Left renal cortex interstitium (tissue), 4 donors: ENCODE results near the gene EFNB3. TPM values are rescaled to one million over a fixed set of nuclear protein-coding genes. Genes with fewer than 3 reads are reported as not detected.

Experiments used
- DNase-seq, 4 donors: peaks; one replicate each; pipeline ENCODE4 v3.0.0-alpha.2; 2013; ENCODE audit warnings: low read depth in 4 of 4, low spot score in 2 of 4, missing footprints in 1 of 4
- polyA plus RNA-seq, 4 donors: library from polyadenylated mRNA; unstranded; fragments of 120-200 nt; gene quantifications; one replicate each; pipeline ENCODE4 v1.2.1, GENCODE V29; 2013; ENCODE audit not compliant: insufficient read length in 4 of 4

EFNB3 gene, protein sequence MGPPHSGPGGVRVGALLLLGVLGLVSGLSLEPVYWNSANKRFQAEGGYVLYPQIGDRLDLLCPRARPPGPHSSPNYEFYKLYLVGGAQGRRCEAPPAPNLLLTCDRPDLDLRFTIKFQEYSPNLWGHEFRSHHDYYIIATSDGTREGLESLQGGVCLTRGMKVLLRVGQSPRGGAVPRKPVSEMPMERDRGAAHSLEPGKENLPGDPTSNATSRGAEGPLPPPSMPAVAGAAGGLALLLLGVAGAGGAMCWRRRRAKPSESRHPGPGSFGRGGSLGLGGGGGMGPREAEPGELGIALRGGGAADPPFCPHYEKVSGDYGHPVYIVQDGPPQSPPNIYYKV
- polyA plus RNA-seq = 10 to 100 TPM; 22.3 to 25.6 (median 23.7) TPM

DNA sequence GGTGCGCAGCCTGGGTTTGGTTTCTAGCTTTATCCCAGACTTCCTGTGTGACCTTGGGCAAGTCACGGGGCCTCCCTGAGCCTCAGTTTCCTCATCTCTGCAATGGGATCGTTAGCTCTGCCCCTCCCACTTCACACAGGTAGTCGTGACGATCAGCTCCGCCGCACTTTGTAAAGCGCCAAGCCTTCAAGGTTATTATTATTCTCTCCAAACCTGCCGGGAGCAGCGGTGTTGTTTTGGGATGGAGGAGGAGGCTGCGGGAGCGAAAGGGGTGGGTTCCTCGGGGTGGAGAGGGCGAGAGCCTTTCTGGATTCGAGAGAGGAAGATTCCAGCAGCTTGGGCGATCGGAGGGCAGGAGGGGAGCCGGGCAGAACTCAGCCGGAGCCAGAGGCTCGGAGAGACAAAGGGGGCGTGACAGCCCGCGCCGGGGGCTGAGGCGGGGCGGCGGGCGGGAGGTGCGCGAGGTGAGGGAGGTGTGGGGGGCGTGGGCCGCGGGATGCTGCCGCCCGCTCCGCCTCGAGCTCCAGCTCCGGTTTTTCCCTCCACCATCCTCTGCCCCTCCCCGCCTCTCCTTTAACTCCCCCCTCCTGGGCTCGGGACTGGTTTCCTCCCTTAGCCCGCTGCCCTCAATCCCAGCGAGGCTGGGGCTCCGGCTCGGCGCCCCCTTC, at the start of gene EFNB3:
Gene EFNB3, plus strand, starts transcription at position 602 of the 668 bp plus-strand sequence. CDS start 397 bp downstream, outside the sequence.
- peak in 1 of 4 donors; percentile 56 for DNase-seq

DNA sequence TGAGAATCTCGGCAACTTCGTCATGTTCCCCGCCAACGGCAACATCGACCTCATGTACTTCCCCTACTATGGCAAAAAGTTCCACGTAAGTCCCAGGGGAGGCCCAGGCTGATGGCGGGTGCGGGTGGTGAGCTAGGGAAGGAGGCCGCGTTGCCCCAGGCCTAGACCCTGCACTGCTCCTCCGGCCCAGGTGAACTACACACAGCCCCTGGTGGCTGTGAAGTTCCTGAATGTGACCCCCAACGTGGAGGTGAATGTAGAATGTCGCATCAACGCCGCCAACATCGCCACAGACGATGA, 49.5 kb upstream of the EFNB3 start:
- no peak for DNase-seq

DNA sequence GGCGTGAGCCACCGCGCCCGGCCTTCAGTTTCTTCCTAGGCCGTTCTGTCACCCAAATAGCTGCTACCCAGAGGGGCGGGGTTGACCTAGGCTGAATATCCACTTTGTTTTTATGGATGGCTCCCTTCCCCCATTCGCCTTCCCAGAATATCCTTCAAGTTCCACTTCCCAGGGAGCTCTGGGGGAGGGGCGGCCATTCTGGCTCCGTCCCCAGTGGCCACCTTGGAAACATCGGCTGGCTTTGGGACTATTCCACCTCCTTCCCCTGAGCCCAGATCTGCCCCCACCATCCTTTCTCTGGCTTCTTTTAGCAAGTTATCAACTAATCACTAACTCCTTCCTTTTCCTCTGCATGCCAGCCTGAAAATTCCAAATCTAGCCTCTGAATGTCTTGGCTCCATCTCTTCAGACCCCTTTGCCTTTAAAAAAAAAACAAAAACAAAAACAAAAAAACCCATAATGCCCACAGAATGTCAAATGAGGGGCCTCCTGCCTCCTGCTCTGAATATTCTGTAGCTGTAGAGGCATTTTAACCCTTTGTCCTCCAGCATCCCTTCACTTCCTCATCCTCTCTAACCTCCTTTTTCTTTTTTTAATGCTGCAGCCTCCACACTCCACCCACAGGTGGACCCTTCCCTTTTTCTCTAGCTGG, 47.9 kb upstream of the EFNB3 start:
- no peak for DNase-seq

DNA sequence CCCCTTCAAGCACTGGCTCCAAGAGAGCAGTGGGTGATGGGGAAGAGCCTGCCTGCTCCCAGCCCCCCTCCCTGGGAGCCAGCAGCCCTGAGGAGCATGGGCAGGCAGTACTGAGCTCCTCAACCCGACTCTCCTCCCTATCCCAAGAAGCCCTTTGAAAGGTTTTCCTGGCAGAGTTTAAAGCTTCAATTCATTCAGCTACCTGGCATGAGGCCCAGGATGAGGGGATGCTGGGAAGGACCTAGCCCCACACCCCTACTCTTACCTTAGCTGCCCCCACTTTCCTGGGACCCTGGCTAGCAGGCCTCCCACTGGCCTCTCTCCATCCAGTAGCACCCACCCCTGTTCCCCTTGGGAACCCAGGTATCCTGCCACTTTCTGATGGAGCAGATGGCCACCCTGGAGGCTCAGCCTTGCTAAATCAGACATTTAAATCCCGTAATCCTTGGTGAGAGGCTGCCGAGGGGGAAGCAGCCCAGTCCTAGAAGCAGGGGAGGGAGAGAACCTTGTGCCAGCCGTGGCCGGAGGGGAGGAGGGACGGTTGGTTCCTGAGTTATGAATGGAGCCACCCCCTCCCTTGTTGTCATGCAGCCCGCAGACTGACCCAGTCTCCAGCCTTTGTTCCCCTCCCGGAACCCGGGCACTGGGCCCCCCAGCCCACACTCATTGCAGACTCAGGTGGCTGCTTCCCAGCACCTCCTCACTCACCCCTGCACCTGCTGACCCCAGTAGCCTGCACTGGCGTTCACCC, 37.2 kb upstream of the EFNB3 start:
- no peak for DNase-seq

DNA sequence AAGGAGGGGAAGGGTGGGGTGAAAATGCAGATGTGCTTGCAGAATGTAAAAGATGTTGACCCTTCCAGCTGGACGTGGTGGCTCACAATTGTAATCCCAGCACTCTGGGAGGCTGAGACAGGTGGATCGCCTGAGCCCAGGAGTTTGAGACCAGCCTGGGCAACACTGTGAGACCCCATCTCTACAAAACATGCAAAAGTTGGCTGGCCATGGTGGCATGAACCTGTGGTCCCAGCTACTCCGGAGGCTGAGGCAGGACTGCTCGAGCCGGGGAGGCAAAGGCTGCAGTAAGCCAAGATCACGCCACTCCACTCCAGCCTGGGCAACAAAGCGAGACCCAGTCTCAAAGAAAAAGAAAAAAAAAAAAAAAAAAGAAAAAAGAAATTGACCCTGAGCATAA, 36.5 kb upstream of the EFNB3 start:
- DNase-seq = no peak

DNA sequence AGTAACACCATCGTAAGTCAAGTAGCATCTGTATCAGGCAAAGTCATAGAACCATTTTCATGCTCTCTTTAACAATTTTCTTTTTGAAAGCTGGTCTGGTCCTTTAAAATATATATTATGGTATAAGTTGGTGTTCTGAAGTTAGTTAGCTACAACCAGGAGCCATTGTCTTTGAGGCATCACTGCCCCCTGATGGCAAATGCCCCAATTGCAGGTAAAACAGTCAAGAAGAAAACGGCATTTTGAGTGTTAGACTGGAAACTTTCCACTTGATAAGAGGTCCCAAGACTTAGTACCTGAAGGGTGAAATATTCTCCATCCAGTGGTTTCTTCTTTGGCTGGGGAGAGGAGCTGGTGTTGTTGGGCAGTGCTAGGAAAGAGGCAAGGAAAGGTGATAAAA, 31.8 kb upstream of the EFNB3 start:
- DNase-seq = no peak

DNA sequence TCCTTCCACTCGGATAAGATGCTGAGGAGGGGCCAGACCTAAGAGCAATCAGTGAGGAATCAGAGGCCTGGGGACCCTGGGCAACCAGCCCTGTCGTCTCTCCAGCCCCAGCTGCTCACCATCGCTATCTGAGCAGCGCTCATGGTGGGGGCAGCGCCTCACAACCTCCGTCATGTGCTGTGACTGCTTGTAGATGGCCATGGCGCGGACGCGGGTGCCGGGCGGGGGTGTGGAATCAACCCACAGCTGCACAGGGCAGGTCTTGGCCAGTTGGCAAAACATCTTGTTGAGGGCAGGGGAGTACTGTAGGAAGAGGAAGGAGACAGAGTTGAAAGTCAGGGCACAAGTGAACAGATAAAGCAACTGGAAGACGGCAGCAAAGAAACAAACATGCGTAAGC, 30.1 kb upstream of the EFNB3 start:
- no peak for DNase-seq

DNA sequence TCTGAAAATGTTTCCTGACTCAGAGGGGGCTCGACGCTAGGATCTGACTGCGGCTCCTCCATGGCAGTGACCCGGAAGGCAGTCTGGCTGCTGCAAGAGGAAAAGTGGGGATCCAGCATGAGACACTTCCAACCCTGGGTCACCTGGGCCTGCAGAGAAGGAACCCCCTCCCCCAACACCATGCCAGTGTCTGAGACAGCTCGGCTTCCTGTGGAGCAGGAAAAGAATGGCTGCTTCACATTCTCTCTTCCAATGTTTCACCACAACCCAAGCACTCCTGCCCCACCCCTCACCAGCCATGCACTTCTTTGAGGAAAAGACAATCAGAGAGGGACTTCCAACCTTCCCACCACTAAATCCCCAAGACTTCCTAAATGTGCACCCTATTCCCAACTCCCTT, 28.5 kb upstream of the EFNB3 start:
- DNase-seq = no peak

DNA sequence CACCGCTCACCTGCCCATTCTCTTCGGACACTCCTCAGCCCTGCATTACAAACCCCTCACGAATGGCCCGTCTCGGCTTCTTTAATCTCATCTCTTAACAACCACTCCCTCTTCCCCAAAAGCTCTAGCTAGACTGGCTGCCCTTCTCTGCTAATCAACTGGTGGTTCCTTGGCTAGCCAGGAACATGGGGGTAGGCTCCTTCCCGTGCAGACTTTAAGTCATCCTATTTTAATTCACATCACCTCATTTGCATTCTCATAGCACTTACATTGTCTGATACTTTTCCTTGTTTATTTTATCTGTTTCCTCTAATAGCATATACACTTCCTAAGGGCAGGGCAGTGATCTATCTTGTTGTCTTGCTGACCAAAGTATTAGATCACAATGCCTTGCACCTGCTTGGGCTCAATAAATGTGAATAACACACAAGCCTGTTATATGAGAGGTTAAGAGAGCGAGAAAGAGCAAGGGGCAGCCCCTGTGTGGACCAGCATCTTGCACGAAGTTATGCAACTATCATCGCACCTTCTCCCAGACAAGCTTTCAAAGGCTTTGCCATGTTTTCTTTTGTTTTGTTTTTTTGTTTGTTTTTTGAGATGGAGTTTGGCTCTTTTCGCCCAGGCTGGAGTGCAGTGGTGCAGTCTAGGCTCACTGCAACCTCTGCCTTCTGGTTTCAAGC, 27.5 kb upstream of the EFNB3 start:
- DNase-seq = no peak

DNA sequence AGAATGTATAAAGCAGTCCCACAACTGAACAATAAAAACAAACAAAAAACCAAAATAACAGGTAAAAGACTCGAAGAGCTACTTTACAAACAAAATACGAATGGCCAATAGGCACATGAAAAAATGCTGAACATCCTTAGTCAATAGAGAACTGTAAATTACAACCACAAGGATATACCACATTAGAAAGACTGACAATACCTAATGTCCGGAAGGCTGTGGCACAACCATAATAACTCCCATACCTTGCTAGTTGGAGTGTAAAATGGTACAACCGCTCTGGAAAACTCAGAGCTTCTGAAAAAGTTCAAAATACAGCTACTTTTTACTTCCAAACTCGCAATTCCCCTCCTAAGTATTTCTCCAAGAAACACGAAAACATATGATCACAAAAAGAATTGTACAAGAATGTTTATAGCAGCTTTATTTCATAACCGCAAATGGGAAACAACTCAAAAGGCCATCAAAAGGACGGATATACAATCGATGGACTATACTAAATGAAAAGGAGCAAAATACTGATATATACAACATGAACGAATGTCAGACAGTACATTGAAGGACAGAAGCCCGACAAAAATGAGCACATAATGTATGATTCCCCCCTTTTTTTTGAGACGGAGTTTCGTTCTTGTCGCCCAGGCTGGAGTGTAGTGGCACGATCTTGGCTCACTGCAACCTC, 20.0 kb upstream of the EFNB3 start:
- no peak for DNase-seq

DNA sequence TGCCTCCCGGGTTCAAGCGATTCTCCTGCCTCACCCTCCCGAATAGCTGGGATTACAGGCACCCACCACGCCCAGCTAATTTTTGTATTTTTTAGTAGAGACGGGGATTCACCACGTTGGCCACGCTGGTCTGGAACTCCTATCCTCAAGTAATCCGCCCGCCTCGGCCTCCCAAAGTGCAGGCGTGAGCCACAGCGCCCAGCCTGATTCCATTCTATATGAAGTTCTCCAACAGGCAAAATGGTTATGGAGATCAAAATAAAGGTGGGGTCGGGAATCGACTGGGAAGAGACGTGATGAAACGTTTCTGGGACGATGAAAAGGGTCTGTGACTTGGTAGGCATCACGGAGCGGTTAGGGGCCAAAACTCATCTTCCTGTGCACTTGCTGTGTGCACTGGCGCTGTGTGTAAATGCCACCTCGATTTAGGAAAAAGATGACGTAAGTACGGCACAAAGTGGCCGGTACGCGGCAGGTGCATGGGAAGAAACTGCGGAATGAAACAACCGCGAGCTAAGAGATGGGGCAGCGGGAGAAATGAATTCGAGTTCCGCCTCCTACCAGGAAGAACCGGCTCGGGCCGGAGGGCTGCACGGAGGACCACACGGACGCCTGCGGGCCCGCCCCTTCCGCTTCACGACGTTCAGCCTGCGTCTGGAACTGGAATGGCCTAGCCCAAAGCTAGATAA, 19.3 kb upstream of the EFNB3 start:
- peak in 2 of 4 donors; percentile 94 to 96 for DNase-seq

DNA sequence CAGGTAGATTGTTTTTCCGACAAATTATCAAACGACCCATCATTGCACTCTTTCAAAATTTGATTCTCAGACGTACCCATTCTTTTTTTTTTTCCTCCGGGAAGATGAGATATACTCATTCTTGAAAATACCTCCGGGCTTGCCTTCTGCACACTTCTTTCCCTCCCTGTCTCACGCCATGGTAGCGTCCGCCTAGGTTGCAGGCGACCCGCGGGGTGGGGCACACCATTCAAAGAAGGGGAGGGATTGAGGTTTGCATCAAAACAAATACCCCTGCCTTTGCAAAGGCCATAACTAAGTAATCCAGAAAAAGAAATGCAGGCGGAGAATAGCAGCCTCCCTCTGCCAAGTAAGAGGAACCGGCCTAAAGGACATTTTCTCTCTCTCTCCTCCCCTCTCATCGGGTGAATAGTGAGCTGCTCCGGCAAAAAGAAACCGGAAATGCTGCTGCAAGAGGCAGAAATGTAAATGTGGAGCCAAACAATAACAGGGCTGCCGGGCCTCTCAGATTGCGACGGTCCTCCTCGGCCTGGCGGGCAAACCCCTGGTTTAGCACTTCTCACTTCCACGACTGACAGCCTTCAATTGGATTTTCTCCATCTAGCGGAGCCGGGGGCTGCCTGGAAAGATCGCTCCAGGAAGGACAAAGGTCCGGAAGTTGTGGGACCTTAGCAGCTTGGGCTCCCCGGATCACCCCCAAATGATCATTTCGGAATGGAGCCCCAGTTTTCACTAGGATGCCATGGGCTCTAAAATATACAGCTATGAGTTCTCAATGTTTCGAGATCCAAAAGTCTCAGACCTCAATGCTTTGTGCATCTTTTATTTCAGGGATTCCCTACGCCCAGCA, 18.6 kb upstream of the EFNB3 start:
- DNase-seq = peak; percentile 88 to 100 (median 94)

DNA sequence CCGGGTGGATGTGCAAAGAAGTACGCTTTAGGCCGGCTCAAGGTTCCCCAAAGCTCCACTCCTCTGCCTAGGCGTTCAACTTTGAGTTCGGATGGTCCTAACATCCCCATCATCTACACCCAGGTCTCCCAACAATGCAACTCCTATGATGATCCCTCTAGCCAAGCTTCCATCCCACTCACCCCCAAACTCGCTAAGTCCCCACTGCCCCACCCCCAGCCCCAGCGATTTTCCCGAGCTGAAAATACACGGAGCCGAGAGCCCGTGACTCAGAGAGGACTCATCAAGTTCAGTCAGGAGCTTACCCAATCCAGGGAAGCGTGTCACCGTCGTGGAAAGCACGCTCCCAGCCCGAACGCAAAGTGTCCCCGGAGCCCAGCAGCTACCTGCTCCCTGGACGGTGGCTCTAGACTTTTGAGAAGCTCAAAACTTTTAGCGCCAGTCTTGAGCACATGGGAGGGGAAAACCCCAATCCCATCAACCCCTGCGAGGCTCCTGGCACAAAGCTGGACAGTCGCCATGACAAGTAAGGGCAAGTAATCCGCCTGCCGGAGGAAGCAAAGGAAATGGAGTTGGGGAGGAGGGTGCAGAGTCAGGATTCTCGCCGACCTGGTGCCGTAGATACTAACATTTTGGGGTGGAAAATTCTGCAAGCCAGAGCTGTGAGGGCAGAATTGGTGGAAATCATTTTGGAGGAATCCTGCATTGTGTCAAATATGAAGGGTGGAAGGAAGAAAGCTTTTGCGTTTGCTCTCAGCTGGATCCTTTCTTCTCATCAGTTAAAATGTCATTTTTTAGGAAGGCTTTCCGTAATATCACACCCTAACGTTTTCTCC, 17.7 kb upstream of the EFNB3 start, which contains the start of gene TP53:
Gene TP53, minus strand, starts transcription at position 419 of the 836 bp plus-strand sequence. CDS start 10,896 bp downstream, outside the sequence.
- peak in 2 of 4 donors; percentile 88 for DNase-seq

DNA sequence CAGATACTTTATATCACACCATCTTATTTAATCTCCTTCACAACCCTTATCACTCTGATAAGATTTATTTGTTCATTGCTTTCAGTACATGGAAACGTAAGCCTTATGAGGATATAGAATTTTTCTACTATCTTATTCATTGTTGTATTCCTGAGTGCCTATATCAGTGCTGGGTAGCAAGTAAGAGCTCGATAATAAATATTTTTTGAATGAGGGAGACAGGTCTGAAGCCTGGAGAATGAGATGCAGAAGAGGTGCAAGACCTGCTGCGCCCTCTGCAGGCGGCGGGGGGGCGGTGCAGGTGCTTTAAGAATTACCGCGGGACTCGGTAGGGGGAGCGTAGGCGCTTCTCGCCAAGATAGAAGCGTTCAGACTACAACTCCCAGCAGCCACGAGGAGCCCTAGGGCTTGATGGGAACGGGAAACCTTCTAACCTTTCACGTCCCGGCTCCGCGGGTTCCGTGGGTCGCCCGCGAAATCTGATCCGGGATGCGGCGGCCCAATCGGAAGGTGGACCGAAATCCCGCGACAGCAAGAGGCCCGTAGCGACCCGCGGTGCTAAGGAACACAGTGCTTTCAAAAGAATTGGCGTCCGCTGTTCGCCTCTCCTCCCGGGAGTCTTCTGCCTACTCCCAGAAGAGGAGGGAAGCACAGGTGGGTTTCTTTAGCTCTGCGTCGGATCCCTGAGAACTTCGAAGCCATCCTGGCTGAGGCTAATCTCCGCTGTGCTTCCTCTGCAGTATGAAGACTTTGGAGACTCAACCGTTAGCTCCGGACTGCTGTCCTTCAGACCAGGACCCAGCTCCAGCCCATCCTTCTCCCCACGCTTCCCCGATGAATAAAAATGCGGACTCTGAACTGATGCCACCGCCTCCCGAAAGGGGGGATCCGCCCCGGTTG, 16.8 kb upstream of the EFNB3 start, which contains the start of gene WRAP53:
Gene WRAP53, plus strand, starts transcription at position 570 of the 900 bp plus-strand sequence. Its CDS starts 172 bp downstream, at position 742.
- DNase-seq = peak; percentile 91 to 98 (median 95)

DNA sequence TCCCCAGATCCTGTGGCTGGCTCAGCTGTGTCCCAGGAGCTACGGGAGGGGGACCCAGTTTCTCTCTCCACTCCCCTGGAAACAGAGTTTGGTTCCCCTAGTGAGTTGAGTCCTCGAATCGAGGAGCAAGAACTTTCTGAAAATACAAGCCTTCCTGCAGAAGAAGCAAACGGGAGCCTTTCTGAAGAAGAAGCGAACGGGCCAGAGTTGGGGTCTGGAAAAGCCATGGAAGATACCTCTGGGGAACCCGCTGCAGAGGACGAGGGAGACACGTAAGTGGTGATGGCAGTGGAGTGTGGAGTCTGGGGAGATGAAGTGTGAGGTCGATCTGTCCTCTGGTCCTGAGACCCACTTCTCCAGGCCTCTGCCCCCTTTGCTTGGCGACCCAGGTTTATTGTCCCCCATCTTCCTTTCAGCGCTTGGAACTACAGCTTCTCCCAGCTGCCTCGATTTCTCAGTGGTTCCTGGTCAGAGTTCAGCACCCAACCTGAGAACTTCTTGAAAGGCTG, 16.1 kb upstream of the EFNB3 start:
- no peak for DNase-seq

DNA sequence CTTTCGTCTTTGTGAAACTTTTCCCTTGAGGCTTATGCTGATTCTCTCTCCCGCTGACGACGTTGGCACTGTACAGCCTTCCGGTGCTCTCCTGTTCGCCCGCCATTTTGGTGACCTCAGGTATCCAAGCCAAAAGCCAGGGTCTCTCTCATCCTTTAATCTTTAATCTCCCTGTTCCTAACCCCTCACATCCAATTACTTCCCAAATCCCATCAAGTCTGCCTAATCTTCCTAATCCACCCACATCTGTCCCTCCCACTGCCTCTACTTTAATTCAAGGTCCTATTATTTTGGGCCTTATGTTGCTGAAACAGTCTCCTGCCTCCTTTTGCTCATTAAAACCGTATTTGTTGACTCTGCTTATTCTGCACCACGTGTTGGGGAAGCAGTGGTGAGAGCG, 9.4 kb upstream of the EFNB3 start:
- DNase-seq = no peak
